Heart left ventricle (tissue), 13 donors: ENCODE results near the gene OR6Q1.

Experiments used
- CTCF ChIP-seq, 12 donors: fragments of 200-600 bp; sonication (generic) in 4 of 12; IDR thresholded peaks; one replicate each; pipeline versions ENCODE4 v1.5.0 to v1.8.0; 2018 to 2022; ENCODE audit warnings: antibody characterized with exemption in 12 of 12, mild to moderate bottlenecking in 5 of 12
- POLR2A ChIP-seq, 2 donors: fragments of 450-650 bp; IDR thresholded peaks; one replicate each; pipeline ENCODE4 v1.6.1; 2017; ENCODE audit warnings: antibody characterized with exemption in 2 of 2, mild to moderate bottlenecking in 2 of 2, moderate library complexity in 2 of 2
- donor health status: ischemic (EF 13 %, LVEDD 7.1; RV severe dilation, severe dysfunction).
- donor health status: DM: no; HTN: yes; CAD: no.
- donor health status: DM: no; HTN: no; CAD: no.
- donor health status: ischemic (EF 25% LVEDD 6.9; RV normal size, moderate dysfunction).
- donor health status: ischemic (EF 25% LVEDD 5.7; RV mildly dilated, moderate dysfunction).
- donor health status: ischemic (EF 35%, LVEDD 5.7; RV mildly dilated, moderate dysfunction).
- donor health status: nonischemic (EF 11% LVEDD 7.7; RV severe dilation, severe dysfunction).
- donor health status: DM: yes; HTN: yes; CAD: no.
- donor health status: PGD.
- donor health status: ischemic (EF 29% LVEDD 5.4; RV normal size, mild dysfunction).
- donor health status: nonischemic (EF 23%, LVEDD 6.1; RV moderate dilation, normal function).

- no peak for TF ChIP-seq CTCF (IDR thresholded peaks at IDR 0.05)
- TF ChIP-seq POLR2A (IDR thresholded peaks at IDR 0.05): no peak
Measured at GRCh38 chr11:58057481-58057880, 26.7 kb downstream of the OR6Q1 start.
